NCI-H2227 treated with DMSO at 0.1 percent for 48 hours (cell line): Measurements from ENCODE around the gene ANG.

Experiments
- DNase-seq: peaks from one replicate; lab custom pipeline; 2025; lab: John Stamatoyannopoulos, UW

Gene ANG

GRCh38 chr14:20676072-20676471 lies 12.5 kb upstream of the ANG start:
- DNase-seq: no peak

GRCh38 chr14:20679907-20680306 lies 8.7 kb upstream of the ANG start:
- peak; percentile 9 for DNase-seq

DNA sequence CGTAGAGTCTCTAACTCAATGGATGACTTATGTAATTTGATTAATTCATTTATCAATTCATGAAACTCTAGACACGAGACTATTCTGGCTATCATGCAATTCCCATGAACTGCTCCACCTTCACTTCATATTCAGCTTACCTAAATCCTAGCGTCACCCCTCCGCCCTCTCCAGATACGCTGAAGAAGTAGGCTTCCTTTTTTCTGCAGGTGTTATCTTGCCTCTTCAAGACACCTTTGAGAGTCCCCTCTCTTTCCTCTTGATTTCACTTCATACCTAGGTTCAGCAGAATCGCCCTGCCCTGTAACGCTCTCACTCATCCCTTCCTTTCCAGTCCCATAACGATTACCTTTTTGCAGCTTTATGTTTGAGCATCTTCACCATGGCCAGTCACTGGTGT lies 8.2 kb upstream of the ANG start:
- DNase-seq: no peak

GRCh38 chr14:20680843-20681347 lies 7.7 kb upstream of the ANG start:
- DNase-seq: no peak

- DNase-seq: peak; percentile 80
Measured at GRCh38 chr14:20681348-20682126, 7.0 kb upstream of the ANG start.

DNA sequence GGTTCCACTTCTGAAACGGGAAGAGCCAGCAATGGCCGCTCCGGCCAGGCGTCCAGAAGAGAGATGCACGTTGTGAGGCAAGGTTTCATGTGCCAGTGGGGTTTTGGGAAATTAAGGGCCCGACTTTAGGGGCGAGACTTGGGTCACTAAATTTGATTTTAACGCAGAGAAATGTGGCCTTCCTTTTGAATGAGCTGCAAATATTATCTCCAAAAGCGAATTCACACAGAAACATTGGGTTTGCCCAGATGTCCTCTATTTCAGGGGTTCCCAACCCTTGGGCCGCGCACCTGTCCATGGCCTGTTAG lies 6.5 kb upstream of the ANG start:
- no peak for DNase-seq

DNA sequence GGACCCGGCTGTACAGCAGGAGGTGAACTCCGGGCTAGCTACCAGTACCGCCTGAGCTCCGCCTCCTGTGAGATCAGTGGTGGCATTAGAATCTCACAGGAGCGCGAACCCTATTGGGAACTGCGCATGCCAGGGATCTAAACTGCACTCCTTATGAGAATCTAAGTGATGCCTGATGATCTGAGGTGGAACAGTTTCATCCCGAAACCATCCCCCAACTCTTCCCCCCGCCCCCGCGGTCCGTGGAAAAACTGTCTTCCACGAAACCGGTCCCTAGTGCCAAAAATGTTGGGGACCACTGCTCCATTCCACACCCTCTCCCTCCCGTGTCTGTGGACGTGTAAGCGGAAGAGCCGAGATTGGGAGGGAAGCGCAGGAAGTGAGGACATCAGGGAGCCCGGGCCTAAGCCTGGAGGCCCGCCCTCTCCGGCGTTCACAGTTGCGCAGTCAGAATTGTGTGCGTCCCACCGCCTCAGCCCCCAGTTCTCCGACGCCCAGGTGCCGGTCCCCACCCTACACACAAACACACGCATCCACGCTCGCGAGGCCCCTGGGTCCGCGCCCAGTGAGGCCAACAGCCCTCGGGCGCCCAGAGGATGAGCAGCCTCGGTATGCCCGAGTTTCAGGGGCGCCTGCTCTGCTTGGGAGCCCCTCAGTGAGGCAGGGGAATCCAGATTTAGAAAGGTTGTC lies 6.0 kb upstream of the ANG start:
- DNase-seq: peak; percentile 91

DNA sequence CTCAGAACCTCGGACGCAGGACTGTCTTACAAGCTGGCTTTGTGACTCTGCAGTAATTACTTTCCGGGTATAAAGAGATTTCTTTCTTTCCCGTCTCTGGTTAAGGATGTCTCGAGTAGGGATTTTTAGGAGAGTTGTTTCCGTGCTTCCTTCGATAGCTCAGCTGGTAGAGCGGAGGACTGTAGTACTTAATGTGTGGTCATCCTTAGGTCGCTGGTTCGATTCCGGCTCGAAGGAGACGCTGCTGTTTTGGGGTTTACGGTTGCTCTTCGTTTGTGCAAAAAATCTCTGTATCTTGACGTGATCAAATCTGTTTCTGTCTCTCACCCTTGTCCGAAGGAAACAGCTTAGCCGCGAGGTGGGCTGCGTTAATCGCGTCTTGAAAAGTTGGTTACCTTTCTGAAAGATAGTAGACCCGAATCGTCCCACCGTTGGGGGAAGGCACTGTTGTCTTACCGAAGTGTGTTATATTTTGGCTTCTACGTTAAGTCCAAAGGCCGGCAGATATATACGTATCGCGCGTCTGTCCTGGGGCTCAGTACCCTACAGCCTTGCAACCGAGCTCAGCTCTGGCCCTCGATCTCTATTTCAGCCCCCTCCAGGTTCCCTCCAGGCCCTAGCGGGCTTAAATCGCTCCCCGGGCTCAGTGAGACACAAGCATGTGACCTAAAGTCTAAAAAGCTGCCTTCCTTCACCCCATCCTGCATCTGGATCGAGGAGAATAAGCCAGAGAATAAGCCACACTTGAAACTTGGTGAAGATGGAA lies 5.3 kb upstream of the ANG start:
- DNase-seq: peak; percentile 91

GRCh38 chr14:20683891-20684661 lies 4.5 kb upstream of the ANG start, which contains the start of gene RNASE4:
RNASE4 (plus strand) TSS chr14:20684560; CDS start chr14:20699372, 14,812 bp downstream.
- DNase-seq: peak; percentile 67

DNA sequence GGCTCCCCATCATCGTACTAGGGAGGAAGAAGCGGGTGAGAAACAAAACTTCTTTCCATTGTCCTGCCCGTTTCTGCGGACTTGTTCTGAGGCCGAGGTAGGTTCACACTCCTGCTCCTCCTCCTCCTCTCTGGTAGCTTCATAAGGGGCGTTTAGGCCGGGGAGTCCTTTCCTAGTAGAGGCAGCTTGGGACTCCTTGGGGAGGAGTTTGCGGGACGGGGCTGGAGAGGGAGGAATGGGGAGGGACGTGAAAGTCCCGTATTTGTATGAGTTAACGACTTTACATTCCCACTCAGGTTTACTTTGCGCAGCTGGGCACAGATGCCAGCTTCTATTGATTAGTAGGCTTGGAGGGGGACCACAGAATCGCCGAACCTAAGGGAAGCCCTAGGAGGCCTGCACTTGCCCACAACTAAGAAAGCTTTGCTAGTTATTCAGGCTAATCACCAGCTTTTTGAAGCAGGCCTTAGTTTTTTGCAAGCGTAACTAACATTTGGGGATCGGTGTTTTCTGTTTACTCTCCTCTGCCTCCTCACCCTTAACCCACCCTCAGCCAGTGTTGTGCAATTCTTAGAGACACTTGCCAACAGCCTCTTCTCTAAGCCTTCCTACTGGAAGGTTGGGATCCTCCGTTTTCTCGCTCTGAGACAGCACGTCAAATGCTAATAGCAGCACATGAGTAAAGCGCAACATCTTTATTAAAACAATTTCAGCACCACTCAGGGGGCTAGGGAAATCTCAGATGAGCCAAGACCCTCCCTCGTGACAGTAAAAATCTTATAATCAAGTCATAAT lies 3.7 kb upstream of the ANG start:
- DNase-seq: no peak

DNA sequence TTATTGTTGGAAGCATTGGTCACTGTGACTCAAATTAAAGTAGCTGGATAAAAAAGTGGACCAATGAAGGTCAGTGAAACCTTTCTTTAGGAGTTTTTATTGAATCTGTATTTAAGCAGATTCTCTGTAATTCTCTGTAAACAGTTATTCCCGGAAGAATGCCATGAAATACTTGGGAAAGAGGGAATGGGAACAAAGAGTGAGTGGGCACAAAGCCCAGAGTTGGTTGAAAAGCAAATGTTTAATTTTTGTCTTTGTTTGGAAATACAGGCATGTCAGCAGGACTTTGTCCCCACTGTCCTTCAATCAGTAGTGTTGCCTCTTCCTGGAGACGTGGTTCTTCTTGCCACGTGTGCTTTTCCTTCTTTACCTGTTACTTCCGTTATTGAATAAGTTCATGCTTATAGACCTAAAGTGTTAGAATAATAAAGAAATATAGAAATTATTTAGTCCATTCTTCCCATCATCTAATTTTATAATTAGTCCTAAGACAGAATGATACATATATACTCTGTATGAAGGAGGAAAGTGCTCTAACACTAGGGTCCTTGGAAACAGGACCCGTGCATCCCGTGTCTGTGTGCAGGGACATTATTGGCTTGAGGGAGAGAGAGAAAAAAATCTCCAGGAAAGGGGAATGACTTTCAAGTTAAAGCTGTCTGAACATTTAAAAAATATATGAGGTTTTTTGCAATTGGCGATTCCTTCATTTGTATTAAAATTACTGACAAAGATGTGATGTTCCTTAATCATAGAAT lies 2.0 kb upstream of the ANG start:
- no peak for DNase-seq

GRCh38 chr14:20687362-20688166 lies 1.0 kb upstream of the ANG start:
- no peak for DNase-seq

- peak; percentile 78 for DNase-seq
Measured at GRCh38 chr14:20690848-20691640, 2.5 kb downstream of the ANG start.

GRCh38 chr14:20692116-20692751 lies 3.7 kb downstream of the ANG start:
- DNase-seq: peak; percentile 15

DNA sequence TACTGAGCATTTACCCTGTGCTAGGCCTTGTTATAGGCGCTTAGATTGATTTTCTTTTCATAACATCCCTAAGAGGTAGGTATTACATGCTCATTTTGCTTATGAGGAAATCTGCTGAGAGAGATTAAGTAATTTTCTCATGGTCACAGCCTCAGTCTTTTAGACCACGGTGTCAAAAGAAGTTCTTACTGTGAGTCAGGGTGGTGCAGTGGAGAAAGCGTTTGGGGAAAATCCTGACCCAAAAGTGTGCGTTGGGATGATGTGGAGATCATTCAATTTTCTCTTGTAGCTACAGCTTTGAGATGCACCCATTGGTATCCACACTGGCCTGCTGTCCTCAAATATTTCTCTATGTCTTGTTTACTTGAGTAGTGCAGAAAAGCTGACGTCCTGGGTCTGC lies 8.2 kb downstream of the ANG start:
- no peak for DNase-seq

DNA sequence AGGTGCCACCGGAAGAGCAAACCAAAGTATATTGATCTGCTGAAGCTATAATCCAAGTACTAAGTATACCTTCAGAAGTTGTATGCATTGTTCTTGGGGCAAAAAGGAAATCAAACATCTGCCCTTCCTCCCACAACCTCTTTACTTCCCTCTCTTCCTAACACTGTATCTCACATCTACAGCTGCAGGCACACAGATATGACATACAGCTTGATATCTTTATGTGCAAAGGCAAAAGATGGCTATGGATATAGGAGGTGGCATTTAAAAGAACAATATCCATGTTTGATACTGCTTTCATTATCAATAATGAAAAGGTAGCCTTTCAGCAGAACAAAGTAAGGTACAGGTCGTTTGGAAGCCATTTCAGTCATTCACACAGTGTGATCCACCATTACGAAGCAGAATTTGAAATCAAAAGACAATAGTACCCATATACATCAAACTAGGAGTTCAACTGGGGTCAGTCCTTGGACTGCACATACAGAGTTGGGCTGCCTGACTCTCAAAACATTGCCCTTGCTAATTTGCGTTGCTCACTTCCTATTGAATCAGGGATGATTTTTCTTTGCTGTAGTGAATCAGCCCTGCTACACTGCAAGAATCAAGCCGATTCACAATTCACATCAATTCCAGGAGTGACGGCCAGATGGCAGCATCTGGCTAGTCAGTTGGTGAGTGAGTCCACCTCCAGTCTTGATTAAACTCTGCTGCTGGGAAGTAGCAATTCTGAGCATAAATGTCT lies 8.9 kb downstream of the ANG start:
- DNase-seq: peak; percentile 8

DNA sequence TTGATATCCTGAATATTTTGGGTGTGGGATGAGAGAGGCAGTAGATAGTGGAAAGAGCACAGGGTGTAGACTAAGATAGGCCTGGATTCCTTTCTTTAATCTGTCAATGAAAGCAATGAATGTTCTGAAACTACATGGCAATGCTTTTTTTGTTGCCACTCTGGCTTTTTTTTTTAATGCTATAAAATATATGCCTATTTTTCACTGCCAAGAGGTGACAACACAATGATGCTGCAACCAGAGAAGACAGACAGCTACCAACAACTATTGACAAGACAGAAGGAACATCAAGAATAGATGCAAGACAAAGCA lies 9.4 kb downstream of the ANG start:
- DNase-seq: no peak

DNA sequence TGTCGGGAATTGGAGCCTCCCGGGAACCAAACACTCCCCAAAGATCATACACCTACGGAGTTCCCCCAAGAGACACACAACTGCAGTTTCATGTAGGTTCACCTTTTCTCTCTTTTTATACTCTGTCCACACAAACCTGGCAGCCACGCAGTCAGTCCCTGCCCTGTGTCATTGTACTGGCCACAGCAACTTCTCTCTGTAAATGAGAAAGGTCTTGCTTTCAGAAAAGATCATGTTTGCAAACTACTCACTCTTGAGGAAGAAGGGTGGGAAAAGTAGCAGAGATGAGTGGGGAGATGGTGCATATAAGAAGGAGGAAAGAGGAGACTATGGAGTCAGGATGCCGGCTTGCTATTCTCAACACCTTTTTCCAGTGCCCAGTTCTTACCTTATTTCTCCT lies 10.4 kb downstream of the ANG start:
- DNase-seq: no peak
